SU-DHL-6 (cell line): ENCODE measurements around the gene SLC1A3.

Experiments
- H2AFZ ChIP-seq: fragments of 200-600 bp; sonication (generic); 2 replicates; pipeline ENCODE4 v1.6.1; 2014; ENCODE audit warnings: low read depth, mild to moderate bottlenecking, moderate library complexity, mixed read lengths, antibody characterized with exemption, low read length; ENCODE audit not compliant: severe bottlenecking
- H3F3A ChIP-seq: fragments of 200-600 bp; shearing (Covaris generic); 2 replicates; pipeline ENCODE4 v1.6.0; 2016; ENCODE audit warnings: antibody characterized with exemption, mild to moderate bottlenecking; ENCODE audit not compliant: insufficient read depth
- H3K27ac ChIP-seq: fragments of 200-600 bp; sonication (generic); 2 replicates; pipeline ENCODE4 v1.5.1; 2016; ENCODE audit warnings: low read depth, mild to moderate bottlenecking, low read length, moderate library complexity, mixed read lengths
- H3K27me3 ChIP-seq: fragments of 200-600 bp; sonication (generic), shearing (Covaris generic); 2 replicates; pipeline ENCODE4 v1.6.0; 2014; ENCODE audit warnings: mild to moderate bottlenecking, low read length
- H3K36me3 ChIP-seq: fragments of 200-600 bp; sonication (generic); 2 replicates; pipeline ENCODE4 v1.6.1; 2014; ENCODE audit warnings: mild to moderate bottlenecking, low read length, mixed read lengths
- H3K4me2 ChIP-seq: fragments of 300-600, 200-600 bp; shearing (Covaris generic), sonication (generic); 2 replicates; pipeline ENCODE4 v1.6.0; 2014; ENCODE audit warnings: low read length, low read depth, mild to moderate bottlenecking; ENCODE audit not compliant: poor library complexity, severe bottlenecking
- H3K4me3 ChIP-seq: fragments of 200-600 bp; sonication (generic); 2 replicates; pipeline ENCODE4 v1.5.1; 2014; ENCODE audit warnings: antibody characterized with exemption, low read length, mild to moderate bottlenecking, mixed read lengths; ENCODE audit not compliant: insufficient read depth, poor library complexity, severe bottlenecking
- H3K79me2 ChIP-seq: fragments of 200-600 bp; sonication (generic); 2 replicates; pipeline ENCODE4 v1.6.1; 2014; ENCODE audit warnings: mild to moderate bottlenecking, low read length, moderate library complexity; ENCODE audit not compliant: insufficient read depth
- H3K9ac ChIP-seq: fragments of 200-600 bp; sonication (generic); 2 replicates; pipeline ENCODE4 v1.7.0; 2014; ENCODE audit warnings: mild to moderate bottlenecking, low read length
- H3K9me2 ChIP-seq: fragments of 200-600 bp; sonication (generic); replicated peaks from 2 replicates; pipeline ENCODE4 v1.6.1; 2014; ENCODE audit warnings: low read length; ENCODE audit not compliant: insufficient read depth
- H3K9me3 ChIP-seq: fragments of 200-600 bp; sonication (generic); 2 replicates; pipeline ENCODE4 v1.6.1; 2014; ENCODE audit warnings: low read length, mixed read lengths; ENCODE audit not compliant: insufficient read depth
- H4K20me1 ChIP-seq: fragments of 200-600 bp; sonication (generic); 2 replicates; pipeline ENCODE4 v1.6.1; 2014; ENCODE audit warnings: low read depth, mild to moderate bottlenecking, antibody characterized with exemption, low read length, moderate library complexity, mixed read lengths
- CTCF ChIP-seq: fragments of 200-600 bp; sonication (generic); IDR thresholded peaks from one replicate; pipeline ENCODE4 v1.5.1; 2017; ENCODE audit warnings: antibody characterized with exemption, mild to moderate bottlenecking, low read length, moderate library complexity; ENCODE audit not compliant: insufficient read depth, poor library complexity, severe bottlenecking
- EZH2phosphoT487 ChIP-seq: fragments of 200-600 bp; sonication (generic), shearing (Covaris generic); conservative IDR thresholded peaks from 2 replicates; pipeline ENCODE4 v1.6.1; 2018; ENCODE audit warnings: mild to moderate bottlenecking, antibody characterized with exemption, low read length, moderate library complexity, mixed read lengths

The SLC1A3 gene

GRCh38 chr5:36717131-36717695 is 110.8 kb downstream of the SLC1A3 start:
- H3K9me3 ChIP-seq, result no peaks in the 10 kb centered on the region
- no peak for TF ChIP-seq EZH2phosphoT487
- no peak for TF ChIP-seq CTCF
- no peak overlapping the region for H3K4me3 ChIP-seq
- H3F3A ChIP-seq, result no peaks in the 10 kb centered on the region
- H3K36me3 ChIP-seq, result no peaks in the 10 kb centered on the region
- no peak overlapping the region for H3K9ac ChIP-seq
- no peaks in the 10 kb centered on the region for H3K27me3 ChIP-seq
- H4K20me1 ChIP-seq, result no peaks in the 10 kb centered on the region
- H3K9me2 ChIP-seq, result no peaks in the 10 kb centered on the region
- no peak overlapping the region for H3K27ac ChIP-seq
- H3K4me2 ChIP-seq, result no peak overlapping the region
- H3K79me2 ChIP-seq, result peaks cover 3% of the 10 kb centered on the region
- H2AFZ ChIP-seq, result no peak overlapping the region

DNA sequence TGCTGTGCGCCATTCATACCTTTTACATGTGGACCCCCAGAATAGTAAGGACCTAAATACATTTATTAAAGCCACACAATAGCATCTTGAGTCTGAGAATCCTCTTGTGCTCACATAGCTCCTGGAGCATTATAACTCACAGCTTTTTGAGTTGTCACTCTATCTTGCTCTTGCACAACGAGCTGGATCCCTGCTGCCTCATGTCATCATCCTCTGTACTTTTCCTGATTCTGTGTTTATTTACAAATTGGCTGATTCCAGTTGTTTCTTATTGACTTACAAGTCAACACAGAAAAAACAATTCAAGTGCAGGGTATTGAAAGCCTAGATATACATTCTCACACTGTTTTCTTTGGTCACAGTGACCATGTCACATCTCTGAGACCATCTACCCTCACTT is 112.9 kb downstream of the SLC1A3 start:
- no peaks in the 10 kb centered on the region for H4K20me1 ChIP-seq
- no peak overlapping the region for H3K9ac ChIP-seq
- no peaks in the 10 kb centered on the region for H3F3A ChIP-seq
- H2AFZ ChIP-seq, result no peak overlapping the region
- no peak overlapping the region for H3K4me3 ChIP-seq
- no peaks in the 10 kb centered on the region for H3K27me3 ChIP-seq
- no peaks in the 10 kb centered on the region for H3K36me3 ChIP-seq
- H3K27ac ChIP-seq, result no peak overlapping the region
- no peaks in the 10 kb centered on the region for H3K79me2 ChIP-seq
- H3K9me2 ChIP-seq, result no peaks in the 10 kb centered on the region
- TF ChIP-seq CTCF (no peak), EZH2phosphoT487 (no peak)
- no peak overlapping the region for H3K4me2 ChIP-seq
- no peaks in the 10 kb centered on the region for H3K9me3 ChIP-seq

DNA sequence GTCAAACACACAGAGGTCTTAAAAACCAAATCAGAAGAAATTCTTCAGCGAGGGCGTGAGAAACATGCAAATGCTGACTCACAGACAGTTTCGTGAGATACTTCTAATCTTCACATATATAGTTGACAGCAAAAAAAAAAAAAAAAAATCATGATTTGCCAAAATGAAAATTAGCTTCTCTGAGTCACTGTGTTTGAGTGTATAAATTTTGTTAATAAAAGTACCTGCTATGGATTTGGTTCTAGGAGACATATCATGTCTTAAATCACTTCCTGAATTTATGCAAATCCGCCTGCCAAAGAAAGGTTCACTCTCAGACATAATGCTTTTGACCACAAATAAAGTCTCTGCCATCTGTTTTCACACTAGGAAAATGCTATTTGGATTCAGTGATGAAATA is 114.3 kb downstream of the SLC1A3 start:
- Histone ChIP-seq H3K4me3 (no peak overlapping the region), H3K9me2 (no peaks in the 10 kb centered on the region), H2AFZ (no peak overlapping the region), H3K27me3 (no peaks in the 10 kb centered on the region), H4K20me1 (no peaks in the 10 kb centered on the region), H3F3A (no peaks in the 10 kb centered on the region), H3K9ac (no peak overlapping the region), H3K27ac (no peak overlapping the region), H3K36me3 (no peaks in the 10 kb centered on the region), H3K4me2 (peak overlapping the region; percentile 35), H3K79me2 (no peaks in the 10 kb centered on the region), H3K9me3 (no peaks in the 10 kb centered on the region)
- TF ChIP-seq CTCF (no peak), EZH2phosphoT487 (no peak)
